Activated CD4-positive, alpha-beta T cell treated with anti-CD3 and anti-CD28 coated beads, Interleukin-10, Interleukin-2, amounts not matched to agents 100 ng/mL and 50 ng/mL, durations not matched to agents 16 hours and 8 hours (primary cell): Measurements from ENCODE around the gene CHST2.
"Not testable (repeated sequence)": the region's sequence is repeated elsewhere in the genome, so short reads cannot be mapped to it uniquely, and the experiment has no call there.

Experiments
- DNase-seq: peaks from one replicate; pipeline ENCODE4 v3.0.0-alpha.2; 2020

CHST2 gene

GRCh38 chr3:143119009-143119914 lies at the start of gene CHST2:
CHST2 (plus strand) TSS chr3:143119771; CDS start chr3:143120817, 1,046 bp downstream.
- DNase-seq: peak; percentile 86

- no peak for DNase-seq
Measured at GRCh38 chr3:143070977-143071551, 48.5 kb upstream of the CHST2 start.

- DNase-seq: no peak
Measured at GRCh38 chr3:143071776-143072175, 47.8 kb upstream of the CHST2 start.

GRCh38 chr3:143072298-143073020 lies 47.1 kb upstream of the CHST2 start:
- DNase-seq: not testable (repeated sequence)

GRCh38 chr3:143073541-143073940 lies 46.0 kb upstream of the CHST2 start:
- not testable (repeated sequence) for DNase-seq

GRCh38 chr3:143073983-143074382 lies 45.6 kb upstream of the CHST2 start:
- not testable (repeated sequence) for DNase-seq

GRCh38 chr3:143078883-143079282 lies 40.7 kb upstream of the CHST2 start:
- DNase-seq: no peak

GRCh38 chr3:143080196-143080595 lies 39.4 kb upstream of the CHST2 start:
- DNase-seq: no peak

- no peak for DNase-seq
Measured at GRCh38 chr3:143081365-143081764, 38.2 kb upstream of the CHST2 start.

- DNase-seq: peak; percentile 73
Measured at GRCh38 chr3:143081844-143082778, 37.5 kb upstream of the CHST2 start.

GRCh38 chr3:143083781-143084180 lies 35.8 kb upstream of the CHST2 start:
- no peak for DNase-seq

- DNase-seq: peak; percentile 14
Measured at GRCh38 chr3:143084856-143085731, 34.5 kb upstream of the CHST2 start.

- no peak for DNase-seq
Measured at GRCh38 chr3:143088835-143089234, 30.7 kb upstream of the CHST2 start.

GRCh38 chr3:143089965-143090364 lies 29.6 kb upstream of the CHST2 start:
- DNase-seq: no peak

- DNase-seq: no peak
Measured at GRCh38 chr3:143090486-143090885, 29.1 kb upstream of the CHST2 start.

- DNase-seq: no peak
Measured at GRCh38 chr3:143090976-143091837, 28.4 kb upstream of the CHST2 start.

GRCh38 chr3:143092191-143092590 lies 27.4 kb upstream of the CHST2 start:
- DNase-seq: no peak

- DNase-seq: no peak
Measured at GRCh38 chr3:143095813-143096212, 23.8 kb upstream of the CHST2 start.

GRCh38 chr3:143098032-143098764 lies 21.4 kb upstream of the CHST2 start:
- DNase-seq: no peak

GRCh38 chr3:143099210-143099609 lies 20.4 kb upstream of the CHST2 start:
- no peak for DNase-seq
